Embryonic facial prominence (tissue), 1 donor: ENCODE data around the gene PDLIM5.

Experiments
- DNase-seq: peaks from one replicate; pipeline ENCODE4 v3.0.0-alpha.2; 2016; ENCODE audit errors: extremely low spot score

PDLIM5 gene

DNA sequence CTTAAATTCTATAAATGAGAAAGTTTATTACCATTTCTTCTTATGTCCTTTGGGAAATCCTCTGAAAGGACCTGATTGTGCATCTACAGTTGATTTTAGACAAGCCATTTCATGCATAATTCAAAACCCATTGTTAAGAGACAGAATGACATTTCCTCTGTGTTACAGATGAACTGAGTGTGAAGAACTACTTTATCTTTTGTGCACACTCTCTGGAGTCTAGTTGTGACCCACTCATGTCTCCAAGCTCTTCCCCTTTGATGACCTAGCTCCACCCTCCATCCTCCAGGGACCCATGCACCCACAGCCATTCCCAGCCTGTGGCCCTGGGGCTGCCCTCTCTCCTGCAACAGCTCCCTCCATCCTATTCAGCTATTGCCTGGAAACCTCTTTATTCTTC is 248.6 kb downstream of the PDLIM5 start:
- no peak for DNase-seq

DNA sequence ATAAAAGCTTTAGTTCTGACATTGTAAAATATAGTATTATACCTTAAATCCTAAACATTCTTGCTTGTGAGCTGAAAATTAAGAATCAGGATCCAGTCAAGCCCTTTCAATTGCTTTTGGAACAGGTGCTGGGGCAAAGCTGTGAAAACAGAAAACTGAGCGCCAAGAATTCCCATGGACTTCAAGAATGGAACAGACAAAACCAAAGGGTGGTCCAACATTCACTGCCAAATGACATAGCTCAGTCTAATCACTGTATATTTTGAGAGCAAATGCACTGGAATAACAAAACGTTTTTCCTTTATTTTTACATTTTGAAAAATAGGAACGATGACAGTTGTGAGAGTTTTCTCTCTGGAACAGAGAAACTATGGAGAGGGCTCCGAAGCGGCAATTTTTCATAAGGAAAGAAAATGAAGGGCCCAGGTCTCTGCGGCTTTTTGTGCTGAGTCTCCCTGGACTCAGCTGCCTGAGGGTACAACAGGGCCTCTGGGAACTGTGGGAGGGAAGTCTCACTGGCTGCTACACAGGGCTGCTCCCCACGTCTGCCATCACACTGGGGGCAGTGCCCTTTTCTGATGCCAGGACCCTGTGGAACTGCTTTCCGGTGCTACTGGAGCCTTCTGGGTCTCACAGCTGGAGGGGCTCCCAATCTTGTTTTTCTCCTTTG is 250.0 kb downstream of the PDLIM5 start:
- no peak for DNase-seq

DNA sequence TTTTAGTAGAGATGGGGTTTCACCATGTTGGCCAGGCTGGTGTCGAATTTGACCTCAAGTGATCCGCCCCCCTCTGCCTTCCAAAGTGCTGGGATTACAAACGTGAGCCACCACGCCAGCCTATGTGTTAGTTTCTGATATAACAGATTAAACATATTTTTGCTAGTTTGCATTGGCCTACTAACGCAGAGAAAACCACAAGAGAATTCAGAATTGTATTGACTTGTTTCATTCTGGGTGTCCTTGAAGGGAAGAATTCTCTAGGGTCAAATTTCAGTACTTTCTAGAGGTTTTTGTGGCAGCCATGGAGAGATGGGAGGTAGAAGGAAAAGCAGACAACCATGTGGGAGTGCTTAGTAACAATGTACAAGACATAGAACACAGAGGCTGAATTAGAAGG is 259.9 kb downstream of the PDLIM5 start:
- no peak for DNase-seq

DNA sequence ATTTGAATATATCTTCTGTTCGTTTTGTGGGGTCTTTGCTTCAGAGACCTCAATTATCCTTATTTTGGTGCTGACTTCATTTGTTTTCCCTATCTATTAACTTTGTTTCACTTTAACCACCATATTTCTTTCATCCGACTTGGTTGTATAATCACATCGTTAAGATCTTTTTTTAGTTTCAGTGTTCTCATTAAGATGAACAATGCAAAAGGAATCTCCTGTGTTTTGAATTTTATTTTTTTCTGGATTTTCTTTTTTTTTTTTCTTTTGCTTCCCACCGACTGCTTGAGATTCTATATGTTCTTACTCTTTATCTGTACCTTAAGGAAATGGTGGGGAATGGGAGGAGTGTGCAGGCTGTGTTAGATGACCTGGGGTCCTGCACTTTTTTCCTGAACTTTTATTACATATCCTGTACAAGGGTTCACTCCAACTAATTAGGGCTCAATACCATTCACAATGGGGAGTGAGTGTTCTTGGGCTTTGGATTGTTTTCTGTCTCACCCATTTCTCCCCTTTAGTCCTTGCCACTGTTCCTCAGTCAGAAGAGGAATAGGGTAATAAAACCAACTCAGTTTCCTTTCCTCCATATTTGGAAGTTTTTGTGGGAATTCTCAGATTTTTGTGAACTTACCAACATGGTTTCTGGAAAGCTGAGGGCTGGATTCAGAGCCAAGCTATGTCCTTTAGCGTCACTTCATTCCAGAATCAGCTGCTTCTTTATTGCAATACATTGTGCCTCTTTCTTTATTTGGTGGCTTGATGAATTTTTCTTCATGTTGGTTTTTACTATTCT is 262.8 kb downstream of the PDLIM5 start:
- DNase-seq = no peak

DNA sequence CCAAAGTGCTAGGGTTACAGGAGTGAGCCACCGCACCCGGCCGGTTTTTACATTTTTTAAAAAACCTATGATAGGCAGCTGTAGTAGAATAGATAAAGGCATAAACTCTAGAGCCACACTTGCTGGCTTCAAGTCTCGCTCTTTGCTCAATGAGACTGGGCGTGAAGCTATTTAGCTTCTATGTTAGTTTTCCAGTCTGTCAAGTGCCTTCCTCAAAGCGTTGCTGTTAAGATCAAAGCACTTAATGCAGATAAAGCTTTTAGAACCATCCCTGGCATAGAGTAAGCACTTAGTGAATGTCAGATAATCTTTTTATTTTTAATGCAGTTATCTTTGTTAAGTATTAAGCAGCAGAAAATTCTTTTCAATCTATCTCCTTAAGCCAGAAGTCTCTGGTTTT is 264.0 kb downstream of the PDLIM5 start:
- DNase-seq = no peak
